Right ventricle myocardium inferior (tissue), 1 donor: ENCODE data around the gene GJA9. TPM values are rescaled to one million over a fixed set of nuclear protein-coding genes. Genes with fewer than 3 reads are reported as not detected.
"Not testable (repeated sequence)": the region's sequence is repeated elsewhere in the genome, so short reads cannot be mapped to it uniquely, and the experiment has no call there.

Source experiments
- ATAC-seq: fragments of 200-7000 bp; cut with Tn5 transposase; one replicate; pipeline ENCODE4 v1.9.1; 2020; ENCODE audit warnings: mild to moderate bottlenecking, moderate library complexity
- DNase-seq: peaks from one replicate; pipeline ENCODE4 v3.0.0; 2021; ENCODE audit errors: missing footprints
- intact Hi-C: fragments of 100-400 bp; cut with DNase I; formaldehyde crosslinking; loops from one replicate; pipeline ENCODE4 v1.11.0; 2022
- long read RNA-seq: library from polyadenylated mRNA; unstranded; transcript quantifications from one replicate; pipeline ENCODE4 v2.0.0, GENCODE V29; 2021
- total RNA-seq: library from RNA; stranded (reverse); fragmentation: NEBNext Ultra II Directional; extraction: Animal tissue kit (Norgen Biotek cat#: 25700); gene quantifications from one replicate; pipeline ENCODE4 v1.2.1, GENCODE V29; 2021
- donor health status: DM: no; HTN: yes; CAD: no; lungs with severe emphysema.

The GJA9 gene
- total RNA-seq, result not detected
- long read RNA-seq, result 0 reads

DNA sequence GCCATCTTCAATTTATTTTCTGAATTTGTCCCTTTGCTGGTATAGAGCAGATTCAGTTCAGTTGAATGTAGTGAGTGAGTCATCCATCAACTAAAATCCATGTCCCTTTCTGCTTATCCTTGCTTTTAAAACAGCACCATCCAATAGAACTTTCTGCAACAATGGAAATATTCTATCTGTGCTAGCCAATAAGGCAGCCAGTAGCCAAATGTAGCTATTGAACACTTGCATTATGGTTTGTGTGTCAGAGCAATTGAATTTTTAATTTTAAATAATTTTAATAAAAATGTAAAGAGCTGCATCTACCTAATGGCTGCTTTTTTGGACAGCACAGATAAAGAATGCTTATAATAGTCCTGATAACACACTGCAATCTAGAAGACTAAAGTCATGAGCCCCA lies at the start of gene GJA9:
Gene GJA9 (minus strand): TSS at position 101 of the 400 bp plus-strand sequence. CDS start 5,489 bp downstream, outside the sequence.
- DNase-seq (no peak), ATAC-seq (no peak)
- intact Hi-C loops, result no loop called here

DNA sequence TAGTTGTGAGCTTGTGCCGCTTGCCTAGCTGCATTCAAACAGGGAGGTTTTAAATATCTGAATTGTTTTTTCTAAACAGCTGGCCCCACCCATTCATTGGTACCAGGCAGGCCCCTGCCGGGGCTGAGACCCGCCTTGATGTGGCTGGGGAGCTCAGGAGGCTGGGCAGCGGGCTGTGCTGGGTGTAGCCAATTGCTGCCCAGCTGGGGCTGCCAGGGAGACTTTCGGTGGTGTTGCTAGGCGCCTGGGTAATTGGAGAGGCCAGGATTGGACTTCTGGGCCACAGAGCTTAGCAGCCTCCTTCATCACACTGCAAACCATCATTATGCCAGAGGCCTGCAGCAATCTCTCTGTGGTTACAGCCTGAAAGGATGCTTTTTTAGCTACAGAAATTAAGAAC lies 48.1 kb upstream of the GJA9 start:
- ATAC-seq (no peak), DNase-seq (no peak)
- intact Hi-C loops, result no loop called here

DNA sequence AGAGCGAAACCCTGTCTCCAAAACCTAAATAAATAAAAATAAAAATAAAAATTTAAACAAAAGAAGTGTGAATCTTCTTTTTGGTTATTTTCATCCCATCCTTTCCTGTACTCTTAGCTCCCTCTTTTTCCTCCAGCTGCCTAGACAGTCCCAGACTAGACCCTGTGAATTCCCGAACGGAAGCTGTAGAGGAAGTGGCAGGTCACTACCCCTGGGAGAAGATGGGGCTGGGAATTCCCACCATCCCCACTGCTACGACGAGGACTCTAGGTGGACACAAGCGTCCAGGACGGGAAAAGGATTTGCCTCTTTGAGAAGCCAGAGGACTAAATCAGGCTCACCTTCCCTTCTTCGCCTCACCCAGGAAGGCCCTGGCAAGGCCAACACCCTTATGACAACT lies 47.7 kb upstream of the GJA9 start:
- DNase-seq, result no peak
- ATAC-seq, result no peak
- intact Hi-C loops, result no loop called here

- ATAC-seq (no peak), DNase-seq (no peak)
- intact Hi-C loops, result no loop called here
These were observed 44.7 kb upstream of the GJA9 start for GRCh38 chr1:38926091-38926490.

GRCh38 chr1:38925391-38925790 lies 44.0 kb upstream of the GJA9 start:
- ATAC-seq (no peak), DNase-seq (no peak)
- intact Hi-C loops, result no loop called here

- DNase-seq (no peak), ATAC-seq (no peak)
- intact Hi-C loops, result no loop called here
These were observed 42.2 kb upstream of the GJA9 start for GRCh38 chr1:38923607-38924006.

- intact Hi-C loops, result no loop called here
- no peak for ATAC-seq
- DNase-seq, result no peak
These were observed 37.7 kb upstream of the GJA9 start for GRCh38 chr1:38919130-38919529.

DNA sequence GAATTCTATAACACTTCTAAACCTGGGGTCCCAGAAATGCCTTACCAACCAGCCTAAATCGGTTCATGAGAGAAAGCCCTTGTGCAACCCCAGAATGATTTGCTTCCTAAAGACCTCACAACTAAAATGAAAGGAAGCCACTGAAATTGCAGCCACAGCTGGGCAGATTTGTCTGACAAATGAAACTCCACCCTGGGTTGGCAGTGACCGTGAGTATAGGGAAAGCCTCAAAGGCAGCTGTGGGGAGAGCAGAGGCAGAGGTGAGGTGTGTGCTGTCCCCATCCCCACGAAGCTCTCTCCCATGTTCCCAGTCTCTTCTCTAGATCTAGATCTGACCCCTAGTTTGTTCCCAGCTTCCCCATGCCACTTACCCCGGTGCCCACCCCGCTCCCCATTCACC lies 37.2 kb upstream of the GJA9 start:
- intact Hi-C loops, result no loop called here
- ATAC-seq, result no peak

GRCh38 chr1:38917772-38918171 lies 36.4 kb upstream of the GJA9 start:
- ATAC-seq (no peak), DNase-seq (no peak)
- intact Hi-C loops, result no loop called here

More for the DNA sequence above, 37.2 kb upstream of the GJA9 start:
- no peak for DNase-seq

DNA sequence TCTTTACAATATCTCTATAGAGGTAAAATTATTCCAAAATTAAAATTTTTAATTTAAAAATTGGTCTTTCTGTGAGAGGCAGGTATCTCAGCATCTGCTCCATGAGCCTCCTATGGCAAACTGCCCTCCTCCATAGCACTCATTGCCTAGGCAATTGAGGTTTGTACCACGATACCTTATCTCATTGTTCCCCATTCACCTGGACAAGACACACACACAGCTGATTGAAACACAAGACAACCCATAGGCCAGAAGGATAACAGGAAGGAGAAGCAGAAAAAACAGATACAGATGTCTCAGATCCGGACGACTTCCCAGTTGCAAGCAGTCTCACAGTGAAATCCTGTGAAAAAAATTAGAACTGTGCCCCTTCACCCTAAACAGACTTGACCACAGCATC lies 36.0 kb upstream of the GJA9 start:
- no peak for DNase-seq
- intact Hi-C loops, result no loop called here
- ATAC-seq, result no peak

GRCh38 chr1:38915352-38915948 lies 34.1 kb upstream of the GJA9 start:
- intact Hi-C loops, result no loop called here
- no peak for ATAC-seq

GRCh38 chr1:38914908-38915307 lies 33.5 kb upstream of the GJA9 start:
- ATAC-seq, DNase-seq, intact Hi-C loops: not testable (repeated sequence)

More at GRCh38 chr1:38915352-38915948, 34.1 kb upstream of the GJA9 start:
- DNase-seq, result no peak

- intact Hi-C loops, result no loop called here
- ATAC-seq, result no peak
- DNase-seq, result no peak
These were observed 27.4 kb upstream of the GJA9 start for GRCh38 chr1:38908821-38909220.

GRCh38 chr1:38905985-38906384 lies 24.6 kb upstream of the GJA9 start:
- no peak for DNase-seq
- no peak for ATAC-seq
- intact Hi-C loops, result no loop called here

DNA sequence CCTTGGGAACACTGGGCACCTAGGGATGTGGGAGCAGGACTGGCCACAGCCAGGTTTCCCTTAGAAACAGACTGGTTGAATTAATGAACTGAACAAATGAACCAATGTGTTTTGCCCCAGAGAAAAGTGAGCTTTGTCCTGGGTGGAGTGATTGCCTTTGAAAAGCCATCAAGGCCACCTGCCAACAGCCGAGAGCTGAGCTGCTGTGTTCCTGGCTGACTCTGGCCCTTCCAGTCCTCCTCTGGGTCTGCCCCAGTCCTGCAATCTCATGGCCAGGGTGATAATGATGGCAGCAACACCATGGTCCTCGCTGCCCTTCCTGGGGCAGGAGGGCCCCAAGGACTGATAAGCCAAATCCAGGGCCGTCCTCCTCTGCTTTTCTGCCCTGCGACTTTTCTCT lies 18.2 kb upstream of the GJA9 start:
- DNase-seq (no peak), ATAC-seq (peak; percentile 59)
- intact Hi-C loops, result no loop called here

GRCh38 chr1:38898653-38899230 lies 17.4 kb upstream of the GJA9 start:
- DNase-seq, result no peak
- intact Hi-C loops, result no loop called here
- no peak for ATAC-seq

- ATAC-seq, result no peak
- no peak for DNase-seq
- intact Hi-C loops, result no loop called here
These were observed 14.8 kb upstream of the GJA9 start for GRCh38 chr1:38896169-38896568.

- DNase-seq (no peak), ATAC-seq (no peak)
- intact Hi-C loops, result no loop called here
These were observed 11.6 kb upstream of the GJA9 start for GRCh38 chr1:38892976-38893375.

DNA sequence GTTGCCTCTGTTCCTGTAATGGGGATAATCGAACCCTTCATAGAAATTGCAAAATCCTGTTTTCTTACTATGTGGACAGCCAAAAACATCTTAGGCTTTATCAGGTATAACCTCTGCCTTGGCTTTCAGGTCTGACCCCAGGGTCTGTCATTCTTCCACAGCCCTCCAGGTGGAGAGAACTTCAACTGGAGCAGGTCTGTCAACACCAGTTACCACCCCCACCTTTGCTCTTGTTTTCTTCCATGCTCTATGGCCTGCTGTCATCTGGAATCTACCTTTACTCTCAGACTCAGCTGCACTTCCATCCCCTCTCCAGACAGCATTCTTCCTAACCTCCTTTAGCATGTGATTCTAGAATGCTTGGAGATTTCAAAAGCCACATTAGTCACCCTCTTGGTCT lies 10.4 kb upstream of the GJA9 start:
- ATAC-seq (no peak), DNase-seq (no peak)
- intact Hi-C loops, result no loop called here

DNA sequence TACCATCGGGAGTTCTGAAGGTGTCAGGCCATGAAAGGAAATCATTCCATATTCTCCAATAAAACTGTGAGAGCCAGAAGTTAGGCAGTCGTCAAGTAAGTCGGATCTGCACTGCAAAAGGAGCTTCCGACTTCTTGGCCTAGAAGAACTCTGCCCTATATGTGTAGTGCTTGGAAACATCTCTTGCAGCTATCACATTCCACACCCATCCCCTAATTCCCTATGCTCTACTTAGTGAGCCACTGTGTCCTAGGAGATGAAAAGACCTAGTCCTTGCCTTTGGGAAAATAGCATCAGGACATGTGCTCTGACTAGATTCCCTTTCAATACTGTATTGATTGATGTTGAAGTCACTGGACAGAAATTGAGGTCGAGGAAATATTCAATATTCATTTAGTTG lies 8.2 kb upstream of the GJA9 start:
- DNase-seq, result no peak
- intact Hi-C loops, result no loop called here
- no peak for ATAC-seq
